Coronary artery (tissue), 2 donors: ENCODE measurements around the gene MSI2.
"Not testable (repeated sequence)": the region's sequence is repeated elsewhere in the genome, so short reads cannot be mapped to it uniquely, and the experiment has no call there.

Source experiments
- DNase-seq: peaks from one replicate; pipeline ENCODE4 v3.0.0-alpha.2; 2017; ENCODE audit warnings: low spot score
- H3K27ac ChIP-seq, 2 donors: fragments of 200-600 bp; sonication (generic); one replicate each; pipeline ENCODE4 v1.5.1; 2016 to 2019
- H3K4me3 ChIP-seq: fragments of 200-600 bp; sonication (generic); 2 replicates; pipeline ENCODE4 v1.5.1; 2016; ENCODE audit warnings: mild to moderate bottlenecking, moderate library complexity
- TF ChIP-seq, protein P1 (sequence below): fragments of 200-600 bp; sonication (generic); IDR thresholded peaks from one replicate; pipeline ENCODE4 v1.5.1; 2019; ENCODE audit warnings: antibody characterized with exemption

MSI2 gene

GRCh38 chr17:57495771-57496170 lies 239.4 kb downstream of the MSI2 start:
- H3K4me3 ChIP-seq, result no peak overlapping the region
- TF ChIP-seq, protein P1, sequence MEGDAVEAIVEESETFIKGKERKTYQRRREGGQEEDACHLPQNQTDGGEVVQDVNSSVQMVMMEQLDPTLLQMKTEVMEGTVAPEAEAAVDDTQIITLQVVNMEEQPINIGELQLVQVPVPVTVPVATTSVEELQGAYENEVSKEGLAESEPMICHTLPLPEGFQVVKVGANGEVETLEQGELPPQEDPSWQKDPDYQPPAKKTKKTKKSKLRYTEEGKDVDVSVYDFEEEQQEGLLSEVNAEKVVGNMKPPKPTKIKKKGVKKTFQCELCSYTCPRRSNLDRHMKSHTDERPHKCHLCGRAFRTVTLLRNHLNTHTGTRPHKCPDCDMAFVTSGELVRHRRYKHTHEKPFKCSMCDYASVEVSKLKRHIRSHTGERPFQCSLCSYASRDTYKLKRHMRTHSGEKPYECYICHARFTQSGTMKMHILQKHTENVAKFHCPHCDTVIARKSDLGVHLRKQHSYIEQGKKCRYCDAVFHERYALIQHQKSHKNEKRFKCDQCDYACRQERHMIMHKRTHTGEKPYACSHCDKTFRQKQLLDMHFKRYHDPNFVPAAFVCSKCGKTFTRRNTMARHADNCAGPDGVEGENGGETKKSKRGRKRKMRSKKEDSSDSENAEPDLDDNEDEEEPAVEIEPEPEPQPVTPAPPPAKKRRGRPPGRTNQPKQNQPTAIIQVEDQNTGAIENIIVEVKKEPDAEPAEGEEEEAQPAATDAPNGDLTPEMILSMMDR, result no peak

GRCh38 chr17:57496382-57496781 lies 240.1 kb downstream of the MSI2 start:
- DNase-seq, result no peak
- H3K27ac ChIP-seq, result no peak overlapping the region
- H3K4me3 ChIP-seq, result no peak overlapping the region
- TF ChIP-seq, protein P1, result no peak

More at GRCh38 chr17:57495771-57496170, 239.4 kb downstream of the MSI2 start:
- no peak for DNase-seq
- no peak overlapping the region for H3K27ac ChIP-seq

- H3K27ac ChIP-seq, result no peak overlapping the region
- TF ChIP-seq, protein P1, result no peak
- DNase-seq, result no peak
Measured at GRCh38 chr17:57498443-57498842, 242.1 kb downstream of the MSI2 start.

DNA sequence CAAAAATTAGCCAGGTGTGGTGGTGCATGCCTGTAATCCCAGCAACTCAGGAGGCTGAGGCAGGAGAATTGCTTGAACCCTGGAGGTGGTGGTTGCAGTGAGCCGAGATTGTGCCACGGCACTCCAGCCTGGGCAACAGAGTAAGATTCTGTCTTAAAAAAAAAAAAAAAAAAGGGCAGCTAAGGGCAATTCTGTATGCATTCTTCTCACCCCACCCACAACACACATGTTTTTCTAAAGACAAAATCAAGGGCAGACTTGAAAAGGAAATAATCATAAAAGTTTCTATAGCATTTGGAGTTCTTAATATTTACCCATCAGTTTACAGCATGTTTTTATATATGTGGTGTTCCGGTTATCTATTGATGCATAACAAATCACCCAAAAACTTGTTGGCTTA lies 242.9 kb downstream of the MSI2 start:
- H3K4me3 ChIP-seq, H3K27ac ChIP-seq, DNase-seq: not testable (repeated sequence)

More at GRCh38 chr17:57498443-57498842, 242.1 kb downstream of the MSI2 start:
- no peak overlapping the region for H3K4me3 ChIP-seq

DNA sequence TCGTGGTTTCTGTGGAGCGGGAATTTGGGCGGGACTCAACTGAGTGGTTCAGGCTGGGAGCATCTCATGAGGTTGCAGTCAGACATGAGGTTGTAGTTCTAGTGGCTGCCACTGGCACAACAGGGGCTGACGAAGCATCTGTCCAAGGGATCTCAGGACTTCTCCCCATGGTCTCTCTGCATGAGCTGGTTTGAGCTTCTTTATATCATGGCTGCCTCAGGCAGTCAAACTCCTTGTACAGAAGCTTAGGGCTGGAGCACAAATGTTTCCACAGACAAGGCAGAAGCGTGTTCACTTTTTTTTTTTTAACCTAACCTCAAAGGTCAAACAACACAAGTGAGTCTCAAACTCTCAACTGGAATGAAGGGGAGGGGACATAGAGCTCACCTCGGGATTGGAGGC lies 243.3 kb downstream of the MSI2 start:
- Histone ChIP-seq H3K4me3 (no peak overlapping the region), H3K27ac (no peak overlapping the region)
- TF ChIP-seq, protein P1, result no peak

GRCh38 chr17:57501016-57501415 lies 244.7 kb downstream of the MSI2 start:
- H3K4me3 ChIP-seq, result no peak overlapping the region
- no peak for DNase-seq
- TF ChIP-seq, protein P1, result no peak
- no peak overlapping the region for H3K27ac ChIP-seq

More for the DNA sequence above, 243.3 kb downstream of the MSI2 start:
- no peak for DNase-seq

DNA sequence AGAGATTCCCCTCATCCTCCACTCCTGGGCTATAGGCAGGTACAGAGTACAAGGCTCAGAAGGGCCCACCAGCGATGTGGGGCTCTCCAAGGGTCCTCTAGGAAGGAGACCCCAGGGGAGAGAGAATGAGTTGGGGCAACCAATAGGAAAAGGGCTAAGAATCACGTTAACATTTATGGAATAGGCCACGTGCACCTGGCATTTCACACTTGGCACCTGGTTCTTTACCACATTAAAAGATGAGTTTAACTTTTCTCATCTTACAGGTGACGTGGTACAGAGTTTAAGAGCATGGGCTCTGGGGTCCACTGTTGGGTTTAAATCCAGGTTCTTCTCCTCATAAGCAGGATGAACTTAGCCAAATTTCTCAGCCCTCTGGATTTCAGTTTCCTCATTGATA lies 245.7 kb downstream of the MSI2 start:
- H3K4me3 ChIP-seq, result no peak overlapping the region
- H3K27ac ChIP-seq, result no peak overlapping the region
- TF ChIP-seq, protein P1, result no peak
- DNase-seq, result no peak

GRCh38 chr17:57502811-57503241 lies 246.5 kb downstream of the MSI2 start:
- Histone ChIP-seq H3K4me3 (no peak overlapping the region), H3K27ac (no peak overlapping the region)
- TF ChIP-seq, protein P1, result no peak
- DNase-seq, result no peak
